Esophagus squamous epithelium (tissue), 5 donors: ENCODE measurements around the gene FFAR1. TPM values are rescaled to one million over a fixed set of nuclear protein-coding genes. Genes with fewer than 3 reads are reported as not detected.

ENCODE experiments used
- DNase-seq: peaks from one replicate; lab custom pipeline; 2025; lab: John Stamatoyannopoulos, UW
- H3K27ac ChIP-seq, 4 donors: fragments of 200-600 bp; sonication (generic); one replicate each; pipeline ENCODE4 v1.5.1; 2016 to 2019; ENCODE audit warnings: mild to moderate bottlenecking in 1 of 4
- H3K27me3 ChIP-seq, 4 donors: fragments of 200-600 bp; sonication (generic); 1 replicate in 3 of 4; 2 replicates in 1 of 4; pipeline versions ENCODE4 v1.5.1 to v1.6.0; 2017 to 2021; ENCODE audit warnings: antibody characterized with exemption in 1 of 4
- H3K36me3 ChIP-seq, 3 donors: fragments of 200-600 bp; sonication (generic); one replicate each; pipeline ENCODE4 v1.5.1; 2016 to 2019
- H3K4me1 ChIP-seq, 3 donors: fragments of 200-600 bp; sonication (generic); one replicate each; pipeline ENCODE4 v1.5.1; 2017 to 2019
- H3K4me3 ChIP-seq, 4 donors: fragments of 200-600 bp; sonication (generic); 1 replicate in 3 of 4; 2 replicates in 1 of 4; pipeline ENCODE4 v1.5.1; 2016 to 2019; ENCODE audit warnings: mild to moderate bottlenecking in 2 of 4, moderate library complexity in 1 of 4
- H3K9me3 ChIP-seq, 3 donors: fragments of 200-600 bp; sonication (generic); one replicate each; pipeline ENCODE4 v1.5.1; 2016 to 2019
- POLR2A ChIP-seq, 4 donors: fragments of 450-650 bp; IDR thresholded peaks; one replicate each; pipeline ENCODE4 v1.6.1; 2017; ENCODE audit warnings: antibody characterized with exemption in 4 of 4, mild to moderate bottlenecking in 4 of 4, moderate library complexity in 3 of 4
- WGBS, 2 donors: methylation state at CpG; one replicate each; pipeline ENCODE4 v1.1.5; 2018; 5-methylcytosine and 5-hydroxymethylcytosine counted together
- intact Hi-C: fragments of 100-400 bp; cut with DNase I; formaldehyde crosslinking; loops from one replicate; pipeline ENCODE4 v1.15.0; 2022
- total RNA-seq, 4 donors: library from RNA; depleted of rRNA; stranded (reverse); fragments of >200 nt; gene quantifications; one replicate each; pipeline ENCODE4 v1.1.0, GENCODE V29; 2016
- TF ChIP-seq, protein P1 (sequence below), 6 experiments: fragments of 450-650 bp in 4 of 6; fragments of 200-600 bp in 2 of 6; sonication (generic) in 2 of 6; IDR thresholded peaks; one replicate each; pipeline ENCODE4 v1.5.1; 2016 to 2019; ENCODE audit warnings: antibody characterized with exemption in 6 of 6, mild to moderate bottlenecking in 4 of 6, moderate library complexity in 4 of 6
- donor health status: DM: yes; HTN: yes; CAD: no.

The FFAR1 gene
- total RNA-seq, 4 donors from 2014 or later, result not detected

DNA sequence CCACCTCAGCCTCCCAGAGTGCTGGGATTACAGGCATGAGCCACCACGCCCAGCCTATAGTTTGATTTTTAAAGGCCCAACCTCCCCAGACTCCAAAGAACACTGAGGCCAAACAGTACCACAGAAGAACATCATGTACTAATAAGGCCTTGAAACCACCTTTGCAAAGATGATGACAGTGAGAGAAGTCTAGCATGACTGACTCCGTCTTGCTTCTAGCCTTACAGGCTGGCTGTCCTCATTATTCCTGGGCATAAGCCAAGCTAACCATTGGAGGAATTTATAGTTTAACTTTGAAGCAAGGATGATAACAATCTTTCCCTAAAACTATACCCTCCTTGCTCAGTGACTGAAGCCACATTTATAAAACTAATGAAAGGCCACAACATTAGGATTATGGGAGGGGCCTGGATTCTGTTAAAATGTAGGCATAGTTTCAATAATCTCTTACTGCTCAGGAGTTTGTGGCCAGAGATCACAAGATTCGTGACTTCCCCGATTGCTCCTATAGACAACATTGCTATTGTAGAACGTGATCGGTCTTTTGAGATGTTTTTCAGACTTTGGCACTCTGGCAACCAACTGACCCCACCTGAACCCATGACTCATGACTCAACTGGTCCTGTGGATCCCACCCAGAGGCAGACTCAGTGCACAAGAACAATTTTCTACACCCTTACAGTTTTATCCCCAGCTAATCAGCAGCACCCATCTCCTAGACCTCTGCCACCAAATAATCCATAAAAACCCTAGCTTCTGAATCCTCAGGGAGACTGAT lies 40.8 kb downstream of the FFAR1 start:
- no peak for DNase-seq
- 72 to 97% methylated on average over 6 of the region's 6 CpGs for WGBS, 2 donors
- TF ChIP-seq, protein P1, sequence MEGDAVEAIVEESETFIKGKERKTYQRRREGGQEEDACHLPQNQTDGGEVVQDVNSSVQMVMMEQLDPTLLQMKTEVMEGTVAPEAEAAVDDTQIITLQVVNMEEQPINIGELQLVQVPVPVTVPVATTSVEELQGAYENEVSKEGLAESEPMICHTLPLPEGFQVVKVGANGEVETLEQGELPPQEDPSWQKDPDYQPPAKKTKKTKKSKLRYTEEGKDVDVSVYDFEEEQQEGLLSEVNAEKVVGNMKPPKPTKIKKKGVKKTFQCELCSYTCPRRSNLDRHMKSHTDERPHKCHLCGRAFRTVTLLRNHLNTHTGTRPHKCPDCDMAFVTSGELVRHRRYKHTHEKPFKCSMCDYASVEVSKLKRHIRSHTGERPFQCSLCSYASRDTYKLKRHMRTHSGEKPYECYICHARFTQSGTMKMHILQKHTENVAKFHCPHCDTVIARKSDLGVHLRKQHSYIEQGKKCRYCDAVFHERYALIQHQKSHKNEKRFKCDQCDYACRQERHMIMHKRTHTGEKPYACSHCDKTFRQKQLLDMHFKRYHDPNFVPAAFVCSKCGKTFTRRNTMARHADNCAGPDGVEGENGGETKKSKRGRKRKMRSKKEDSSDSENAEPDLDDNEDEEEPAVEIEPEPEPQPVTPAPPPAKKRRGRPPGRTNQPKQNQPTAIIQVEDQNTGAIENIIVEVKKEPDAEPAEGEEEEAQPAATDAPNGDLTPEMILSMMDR (IDR thresholded peaks at IDR 0.05), result no peak
- TF ChIP-seq POLR2A (IDR thresholded peaks at IDR 0.05), result no peak

DNA sequence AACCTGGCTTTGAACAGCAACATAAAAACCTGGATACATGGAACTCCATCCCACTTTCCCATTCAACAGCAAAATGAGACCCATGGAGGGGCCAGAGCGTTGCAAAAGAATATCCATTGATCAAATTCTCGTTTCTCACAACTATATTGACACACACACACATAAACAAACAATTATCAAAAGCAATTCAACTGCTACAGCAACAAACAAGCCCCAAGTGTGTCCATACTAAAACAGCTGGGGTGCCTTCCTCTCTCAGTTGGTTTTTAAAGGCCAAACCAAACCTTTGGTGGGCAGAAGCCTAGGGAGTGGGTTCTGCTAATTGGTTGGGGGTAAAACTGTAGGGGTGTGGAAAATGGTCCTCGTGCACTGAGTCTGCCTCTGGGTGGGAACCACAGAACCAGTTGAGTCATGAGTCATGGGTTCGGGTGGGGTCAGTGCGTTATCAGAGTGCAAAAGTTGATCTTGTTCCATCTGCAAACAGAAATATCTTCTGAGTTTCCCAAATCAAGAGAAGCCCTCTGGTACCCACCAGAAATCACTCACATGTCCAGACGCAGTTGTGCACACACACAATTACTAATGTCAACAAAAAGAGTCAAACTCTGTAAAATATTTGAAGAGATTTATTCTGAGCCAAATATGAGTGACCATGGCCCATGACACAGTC lies 41.6 kb downstream of the FFAR1 start:
- no peak for DNase-seq
- intact Hi-C loops, result no loop called here
- no peaks in the 10 kb centered on the region for H3K4me1 ChIP-seq
- no peak overlapping the region for H3K27ac ChIP-seq
- peaks cover 3 to 20% (median 10%) of the 10 kb centered on the region in 3 donors for H3K9me3 ChIP-seq
- peaks cover 0 to 14% (median 0%) of the 10 kb centered on the region in 4 donors for H3K27me3 ChIP-seq
- H3K4me3 ChIP-seq, result no peak overlapping the region
- 31 to 43% methylated on average over 6 of the region's 6 CpGs for WGBS, 2 donors
- no peak for TF ChIP-seq POLR2A (IDR thresholded peaks at IDR 0.05)
- TF ChIP-seq, protein P1 (IDR thresholded peaks at IDR 0.05), result no peak
- no peaks in the 10 kb centered on the region for H3K36me3 ChIP-seq

More for the DNA sequence above, 40.8 kb downstream of the FFAR1 start:
- H3K4me1 ChIP-seq, result no peaks in the 10 kb centered on the region
- peaks cover 0 to 21% (median 0%) of the 10 kb centered on the region in 4 donors for H3K27me3 ChIP-seq
- peaks cover 3 to 20% (median 10%) of the 10 kb centered on the region in 3 donors for H3K9me3 ChIP-seq
- no peak overlapping the region for H3K4me3 ChIP-seq
- intact Hi-C loops, result no loop called here
- H3K36me3 ChIP-seq, result no peaks in the 10 kb centered on the region
- no peak overlapping the region for H3K27ac ChIP-seq

DNA sequence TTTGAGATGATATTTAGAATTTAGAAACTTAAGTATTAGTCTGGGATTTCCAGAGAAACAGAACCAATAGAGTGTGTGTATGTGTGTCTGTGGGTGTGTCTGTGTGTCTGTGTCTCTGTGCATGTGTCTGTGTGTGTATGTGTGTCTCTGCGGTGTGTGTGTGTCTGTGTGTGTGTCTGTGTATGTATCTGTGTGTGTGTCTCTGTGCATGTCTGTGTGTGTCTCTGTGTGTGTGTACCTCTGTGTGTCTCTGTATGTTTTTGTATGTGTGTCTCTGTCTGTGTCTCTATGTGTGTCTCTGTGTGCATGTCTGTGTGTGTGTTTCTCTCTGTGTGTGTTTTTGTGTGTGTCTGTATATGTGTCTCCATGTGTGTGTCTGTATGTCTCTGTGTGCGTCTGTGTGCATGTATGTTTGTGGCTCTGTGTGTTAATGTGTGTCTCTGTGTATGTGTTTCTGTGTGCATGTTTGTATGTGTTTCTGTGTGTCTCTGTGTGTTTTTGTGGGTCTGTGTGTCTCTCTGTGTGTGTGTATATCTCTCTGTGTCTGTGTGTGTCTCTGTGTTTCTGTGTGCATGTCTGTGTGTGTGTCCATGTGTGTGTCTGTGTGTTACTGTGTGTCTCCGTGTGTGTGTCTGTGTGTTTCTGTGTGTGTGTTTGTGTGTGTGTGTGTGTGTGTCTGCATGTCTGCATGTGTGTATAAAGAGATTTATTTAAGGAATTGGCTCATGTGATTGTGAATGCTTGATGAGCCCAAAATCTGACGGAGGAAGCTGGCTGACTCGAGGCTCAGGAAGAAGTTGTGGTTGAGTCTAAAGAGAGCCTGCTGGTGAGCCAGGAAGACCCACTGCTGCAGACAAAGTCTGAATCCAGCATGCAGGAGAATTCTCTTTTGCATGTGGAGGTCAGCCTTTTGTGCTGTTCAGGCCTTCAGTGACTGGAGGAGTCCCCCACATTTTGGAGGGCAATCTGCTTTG lies 45.3 kb downstream of the FFAR1 start:
- Histone ChIP-seq H3K27me3 (peaks cover 0 to 13% (median 0%) of the 10 kb centered on the region in 4 donors), H3K9me3 (no peaks in the 10 kb centered on the region), H3K4me3 (no peak overlapping the region), H3K27ac (no peak overlapping the region), H3K4me1 (peaks cover 0 to 5% (median 4%) of the 10 kb centered on the region in 3 donors), H3K36me3 (no peaks in the 10 kb centered on the region)
- DNase-seq, result no peak
- 58 to 68% methylated on average over 5 of the region's 5 CpGs for WGBS, 2 donors
- TF ChIP-seq, protein P1 (IDR thresholded peaks at IDR 0.05), result no peak
- no peak for TF ChIP-seq POLR2A (IDR thresholded peaks at IDR 0.05)
- intact Hi-C loops, result no loop called here

DNA sequence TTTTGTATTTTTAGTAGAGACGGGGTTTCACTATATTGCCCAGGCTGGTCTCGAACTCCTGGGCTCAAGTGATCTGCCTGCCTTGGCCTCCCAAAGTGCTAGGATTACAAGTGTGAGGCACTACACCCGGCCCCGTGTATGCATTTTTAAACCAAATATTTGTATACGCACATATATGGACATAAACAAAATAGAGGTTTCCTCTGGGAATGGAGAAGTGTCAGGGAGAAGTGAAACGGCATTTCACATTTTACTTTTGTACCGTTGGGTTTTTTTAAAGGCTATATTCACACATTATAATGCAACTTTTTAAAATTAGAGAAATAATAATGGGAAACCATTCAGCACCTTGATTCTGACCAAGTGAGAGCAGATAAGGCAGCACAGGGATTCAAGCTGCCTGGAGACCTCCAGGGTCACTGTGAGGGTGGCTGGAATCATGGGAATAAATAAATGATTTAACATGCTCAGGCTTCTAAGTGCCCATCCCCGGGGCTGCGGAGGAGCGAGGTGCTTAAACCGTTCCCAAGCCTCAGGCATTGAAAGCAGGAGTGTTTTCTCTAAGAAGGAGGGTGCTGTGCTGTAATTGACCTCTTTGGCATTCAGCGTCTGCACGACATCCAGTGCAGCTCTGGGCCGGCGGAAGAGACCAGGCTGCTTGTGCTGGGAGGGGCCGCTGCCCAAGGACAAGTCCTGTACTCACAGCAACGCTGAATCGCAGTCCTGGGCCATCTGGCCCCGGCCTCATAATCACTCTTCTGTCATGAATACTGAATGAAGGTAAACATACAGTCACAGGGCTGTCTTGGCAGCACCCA lies 47.9 kb downstream of the FFAR1 start:
- H3K4me1 ChIP-seq, result peaks cover 0 to 5% (median 4%) of the 10 kb centered on the region in 3 donors
- no peak for TF ChIP-seq POLR2A (IDR thresholded peaks at IDR 0.05)
- TF ChIP-seq, protein P1 (IDR thresholded peaks at IDR 0.05), result no peak
- H3K27ac ChIP-seq, result no peak overlapping the region
- no peak overlapping the region for H3K4me3 ChIP-seq
- intact Hi-C loops, result no loop called here
- no peaks in the 10 kb centered on the region for H3K9me3 ChIP-seq
- no peak for DNase-seq
- WGBS, 2 donors, result 35 to 47% methylated on average over 13 to 17 of the region's 19 CpGs
- H3K36me3 ChIP-seq, result no peaks in the 10 kb centered on the region
- H3K27me3 ChIP-seq, result peaks cover 0 to 29% (median 0%) of the 10 kb centered on the region in 4 donors
